HG02973 (cell line): ENCODE results near the gene MROH7.

Experiments used
- ATAC-seq: cut with Tn5 transposase; IDR thresholded peaks from one replicate; pipeline ENCODE4 v1.9.1; 2021; ENCODE audit warnings: moderate library complexity; ENCODE audit not compliant: unreplicated experiment

Gene MROH7

DNA sequence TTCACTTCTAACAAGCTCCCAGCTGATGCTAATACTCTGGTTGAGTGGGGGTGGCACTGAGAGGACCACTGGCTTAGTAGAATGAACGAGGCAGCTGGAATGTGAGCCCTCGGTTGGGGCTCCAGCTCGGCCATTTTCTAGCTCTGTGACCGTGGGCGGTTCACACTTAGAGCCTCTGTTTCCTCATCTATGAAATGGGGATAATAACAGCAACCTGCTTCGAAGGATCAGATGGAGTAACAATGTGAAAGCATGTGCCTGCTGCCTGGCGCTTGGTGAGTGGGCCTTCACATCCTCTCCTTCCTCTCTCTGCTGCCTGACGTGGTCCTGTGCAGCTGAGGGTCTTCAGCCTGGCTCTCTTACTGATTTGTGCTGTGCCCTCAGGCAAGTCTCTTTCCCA, 53.2 kb downstream of the MROH7 start:
- ATAC-seq = no peak

DNA sequence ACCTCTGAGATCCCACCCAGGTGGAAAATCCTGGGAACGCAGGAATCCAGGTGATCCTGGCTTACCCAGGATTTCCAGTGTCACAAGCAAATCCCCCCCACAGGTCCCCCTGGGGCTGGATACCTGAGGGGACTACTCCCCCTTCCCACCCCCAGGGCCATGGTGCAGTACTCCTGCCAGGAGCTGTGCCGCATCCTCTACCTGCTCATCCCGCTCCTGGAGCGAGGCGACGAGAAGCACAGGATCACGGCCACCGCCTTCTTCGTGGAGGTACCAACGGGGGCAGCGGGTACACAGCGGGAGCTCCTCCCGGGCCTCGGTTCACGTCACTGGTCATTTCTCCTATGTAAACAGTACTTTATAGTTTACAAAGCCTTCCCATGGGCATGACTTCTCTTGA, 53.6 kb downstream of the MROH7 start:
- no peak for ATAC-seq

DNA sequence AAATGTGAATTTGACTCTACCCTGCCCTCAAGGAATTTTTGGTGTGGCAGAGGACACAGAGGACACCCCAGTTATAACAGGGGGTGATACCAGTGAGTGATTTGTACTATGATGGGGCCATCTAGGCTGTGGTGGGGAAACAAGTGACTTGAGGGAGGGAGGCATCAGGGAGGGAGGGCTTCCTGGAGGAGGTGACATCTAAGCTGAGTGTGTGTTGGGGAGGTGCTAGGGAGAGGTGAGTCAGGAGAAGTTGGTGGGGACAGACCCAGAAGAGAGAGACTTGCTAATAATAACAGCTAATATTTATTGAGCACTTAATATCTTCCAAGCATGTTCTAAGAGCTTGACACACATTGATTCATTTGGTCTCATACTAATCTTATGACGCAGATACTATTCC, 54.2 kb downstream of the MROH7 start:
- ATAC-seq = no peak

DNA sequence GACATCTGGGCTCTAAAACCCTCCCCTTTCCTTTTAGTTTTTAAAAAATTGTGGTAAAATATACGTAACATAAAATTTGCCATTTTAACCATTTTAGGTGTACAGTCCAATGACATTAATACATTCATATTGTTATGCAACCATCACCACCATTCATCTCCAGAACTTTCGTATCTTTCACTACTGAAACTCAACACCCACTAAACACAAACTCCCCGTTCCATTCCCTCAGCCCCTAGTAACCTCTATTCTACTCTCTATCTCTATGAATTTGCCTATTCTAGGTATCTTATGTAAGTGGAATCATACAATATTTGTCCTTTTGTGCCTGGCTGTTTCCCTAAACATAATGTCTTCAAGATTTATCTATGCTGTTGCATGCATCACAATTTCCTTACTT, 54.7 kb downstream of the MROH7 start:
- ATAC-seq = no peak

DNA sequence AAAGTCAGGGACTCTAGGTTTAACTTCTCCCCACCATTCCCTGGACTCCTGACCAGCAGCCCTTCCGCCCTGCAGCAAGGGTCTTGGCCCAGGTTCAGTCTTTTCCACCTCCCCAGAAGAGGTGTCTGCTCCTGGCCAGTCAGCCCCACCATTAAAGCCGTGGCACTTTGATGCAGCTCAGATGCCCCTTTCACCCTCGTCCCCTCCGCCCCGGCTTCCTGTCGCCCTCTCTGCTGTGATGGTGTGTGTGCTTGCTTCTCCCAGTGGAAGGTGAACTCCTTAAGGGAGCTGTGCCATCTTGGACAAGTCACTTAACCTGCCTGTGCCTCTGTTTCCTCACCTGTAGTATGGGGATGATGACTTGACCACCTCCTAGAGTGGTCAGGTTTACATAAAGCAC, 56.3 kb downstream of the MROH7 start:
- no peak for ATAC-seq

DNA sequence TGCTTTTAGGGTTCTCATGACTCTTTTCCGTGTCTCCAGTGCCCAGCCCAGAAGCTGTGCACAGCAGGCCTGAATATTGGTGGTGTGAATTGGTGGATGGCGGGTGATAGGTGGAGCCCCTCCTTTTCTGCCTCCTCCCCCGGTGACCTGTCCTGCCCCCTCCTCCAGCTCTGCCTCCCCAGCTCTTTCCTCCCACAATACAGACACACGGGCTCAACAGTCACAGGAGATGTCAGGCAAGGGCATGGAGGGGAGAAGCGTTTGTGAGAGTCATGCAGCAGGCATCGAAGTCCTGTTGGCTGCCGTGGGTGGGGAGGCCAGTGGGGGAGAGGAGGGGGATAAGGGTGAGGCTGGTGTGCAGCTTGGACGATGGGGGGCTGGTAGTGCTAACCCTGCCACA, 56.8 kb downstream of the MROH7 start:
- no peak for ATAC-seq

DNA sequence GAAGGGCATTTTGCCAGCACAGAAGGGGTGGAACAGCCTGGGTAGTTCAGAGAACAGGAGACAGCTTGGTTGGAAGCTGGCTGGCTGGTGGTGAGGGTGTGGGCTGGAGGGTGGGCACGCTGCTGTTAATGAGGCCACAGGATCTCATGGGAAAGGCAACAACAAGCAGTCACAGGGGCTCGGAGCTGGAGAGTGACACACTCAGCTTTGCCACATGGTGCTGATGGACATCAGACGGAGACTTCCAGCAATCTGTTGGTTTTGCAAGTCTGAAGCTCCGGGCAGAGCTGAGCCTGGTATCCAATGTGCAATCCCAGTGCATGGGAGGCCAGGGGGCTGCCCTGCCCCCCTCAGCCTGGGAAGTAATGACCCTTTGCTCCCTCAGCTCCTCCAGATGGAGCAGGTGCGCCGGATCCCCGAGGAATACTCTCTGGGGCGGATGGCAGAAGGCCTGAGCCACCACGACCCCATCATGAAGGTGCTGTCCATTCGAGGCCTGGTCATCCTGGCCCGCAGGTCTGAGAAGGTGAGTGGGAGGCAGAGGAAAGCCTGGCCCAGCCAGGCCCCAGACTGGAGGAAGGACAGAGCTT, 58.4 kb downstream of the MROH7 start:
- no peak for ATAC-seq

DNA sequence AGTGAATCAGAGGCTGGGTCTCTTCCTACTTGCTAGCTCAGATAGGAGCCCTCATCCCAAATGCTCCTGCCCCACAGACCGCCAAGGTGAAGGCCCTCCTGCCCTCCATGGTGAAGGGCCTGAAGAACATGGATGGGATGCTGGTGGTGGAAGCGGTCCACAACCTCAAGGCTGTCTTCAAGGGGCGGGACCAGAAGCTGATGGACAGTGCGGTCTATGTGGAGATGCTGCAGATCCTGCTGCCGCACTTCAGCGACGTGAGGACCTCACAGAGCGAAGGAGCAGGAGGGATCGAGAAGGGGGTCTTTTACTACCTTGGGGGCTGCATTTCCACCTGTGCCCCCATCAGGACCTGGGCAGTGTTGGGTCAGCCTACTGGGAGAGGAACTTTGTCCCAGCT, 59.5 kb downstream of the MROH7 start:
- no peak for ATAC-seq

DNA sequence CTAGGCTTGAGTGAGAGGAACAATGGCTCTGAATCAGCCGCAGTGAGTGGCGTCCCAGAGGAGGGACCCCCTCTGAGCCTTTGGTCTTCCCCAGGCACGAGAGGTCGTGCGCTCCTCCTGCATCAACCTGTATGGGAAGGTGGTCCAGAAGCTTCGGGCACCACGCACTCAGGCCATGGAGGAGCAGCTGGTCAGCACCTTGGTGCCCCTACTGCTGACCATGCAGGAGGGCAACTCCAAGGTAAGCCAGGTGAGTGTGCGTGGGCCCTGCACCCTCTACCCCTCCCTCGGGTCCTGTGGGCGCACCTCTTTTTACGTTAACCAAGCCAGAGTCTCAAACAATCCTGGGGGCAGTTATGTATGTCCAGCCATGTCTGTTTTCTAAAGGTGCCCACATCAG, 60.4 kb downstream of the MROH7 start:
- ATAC-seq = no peak

DNA sequence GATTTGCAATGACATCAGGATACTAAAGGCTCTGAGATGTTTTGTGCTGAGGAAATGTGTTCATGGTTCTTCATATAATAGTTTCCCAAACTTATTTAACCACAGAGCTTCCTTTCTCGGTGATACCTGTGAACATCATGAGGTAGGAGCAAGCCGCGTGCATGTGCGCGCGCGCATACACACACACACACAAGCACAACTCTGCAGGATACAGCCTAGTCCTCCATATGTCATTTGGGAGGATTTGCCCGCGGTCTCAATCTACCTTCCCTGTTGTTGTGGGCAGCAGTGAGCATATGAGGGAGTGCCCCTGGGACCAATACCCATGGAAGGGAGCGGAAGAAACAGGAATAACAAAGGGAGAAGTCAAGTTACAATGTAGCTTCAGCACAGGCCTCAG, 61.9 kb downstream of the MROH7 start:
- no peak for ATAC-seq

DNA sequence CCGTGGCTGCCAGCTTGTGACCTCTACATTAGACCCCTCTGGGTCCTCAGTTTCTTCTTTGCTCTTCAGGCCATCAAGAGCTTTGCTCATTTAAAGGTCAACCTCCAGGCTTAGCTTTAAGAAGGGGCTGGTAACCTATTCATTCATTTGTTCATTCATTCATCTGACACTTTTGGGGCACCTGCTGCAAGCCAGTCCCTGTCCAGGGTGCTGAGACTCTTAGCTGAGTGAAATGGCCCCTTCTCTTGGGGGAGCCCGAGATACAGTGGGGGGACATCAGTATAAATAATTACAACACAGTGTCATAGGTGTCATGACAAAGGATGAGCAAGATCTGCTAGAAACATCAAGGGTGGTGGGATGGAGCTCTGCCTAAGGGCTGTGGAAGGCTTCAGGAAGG, 63.6 kb downstream of the MROH7 start:
- ATAC-seq = no peak

DNA sequence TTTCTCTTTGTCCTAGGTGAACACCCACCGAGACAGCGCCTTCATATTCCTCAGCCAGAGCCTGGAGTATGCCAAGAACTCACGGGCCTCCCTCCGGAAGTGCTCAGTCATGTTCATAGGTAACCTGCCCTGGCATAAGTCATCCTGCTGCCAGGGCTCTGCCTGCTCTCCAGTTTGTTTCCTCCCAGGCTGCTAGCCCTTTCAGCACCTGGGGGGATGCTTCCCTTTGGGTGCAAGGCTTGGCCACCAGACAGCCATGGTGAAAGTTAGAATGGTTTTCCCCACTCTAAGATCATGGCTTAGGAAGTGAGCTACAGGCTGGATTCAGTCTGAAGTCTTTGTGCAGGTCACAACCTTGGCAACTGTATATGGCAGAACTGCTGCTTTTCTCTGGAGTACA, 64.8 kb downstream of the MROH7 start:
- ATAC-seq = no peak

DNA sequence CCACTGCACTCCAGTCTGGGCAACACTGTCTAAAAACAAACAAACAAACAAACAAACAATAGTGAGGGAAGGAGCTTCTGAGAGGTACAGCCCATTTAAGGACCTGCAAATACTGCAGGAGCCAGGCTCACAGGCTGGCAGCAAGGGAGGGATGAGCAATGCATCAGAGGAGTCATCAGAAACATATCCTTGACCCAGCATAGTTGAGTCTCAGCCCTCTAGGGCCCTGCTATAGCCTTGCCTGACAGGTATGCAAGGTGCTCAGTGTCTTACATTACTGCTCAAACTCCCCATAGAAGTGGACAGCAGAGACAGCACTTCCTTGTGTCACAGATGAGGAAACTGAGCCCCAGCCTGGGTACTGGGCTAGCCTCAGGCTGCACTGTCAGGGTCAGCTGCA, 66.8 kb downstream of the MROH7 start:
- no peak for ATAC-seq

DNA sequence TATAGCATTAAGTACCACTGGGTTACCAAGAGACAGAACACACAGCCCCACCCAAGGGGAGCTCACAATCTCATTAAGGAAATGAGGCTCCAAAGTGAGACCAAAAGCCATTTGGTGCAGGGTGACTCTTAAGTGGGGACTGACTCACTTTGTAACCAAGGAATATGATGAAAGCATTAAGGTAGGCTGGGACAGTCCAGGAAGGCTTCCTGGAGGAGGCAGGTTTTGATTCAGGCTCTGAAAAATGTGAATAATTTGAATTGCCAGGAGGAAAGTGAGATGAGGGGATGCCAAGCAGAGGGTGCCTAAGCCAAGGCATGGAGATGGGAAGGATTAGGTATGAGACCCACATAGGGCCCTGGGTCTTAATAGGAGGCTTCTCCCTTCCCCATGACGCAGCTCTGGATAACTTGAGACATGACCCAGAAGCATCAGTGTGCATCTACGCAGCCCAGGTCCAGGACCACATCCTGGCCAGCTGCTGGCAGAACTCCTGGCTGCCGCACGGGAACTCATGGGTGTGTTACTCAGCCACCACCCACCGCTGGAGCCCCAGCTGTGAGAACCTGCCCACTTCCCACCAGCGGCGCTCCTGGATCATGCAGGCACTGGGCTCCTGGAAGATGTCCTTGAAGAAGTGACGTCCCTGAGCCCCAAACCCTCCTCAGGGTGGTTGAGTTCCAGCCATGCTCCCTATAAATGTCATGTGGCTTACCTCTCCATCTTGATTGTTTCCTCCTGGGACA, 68.1 kb downstream of the MROH7 start:
- no peak for ATAC-seq

DNA sequence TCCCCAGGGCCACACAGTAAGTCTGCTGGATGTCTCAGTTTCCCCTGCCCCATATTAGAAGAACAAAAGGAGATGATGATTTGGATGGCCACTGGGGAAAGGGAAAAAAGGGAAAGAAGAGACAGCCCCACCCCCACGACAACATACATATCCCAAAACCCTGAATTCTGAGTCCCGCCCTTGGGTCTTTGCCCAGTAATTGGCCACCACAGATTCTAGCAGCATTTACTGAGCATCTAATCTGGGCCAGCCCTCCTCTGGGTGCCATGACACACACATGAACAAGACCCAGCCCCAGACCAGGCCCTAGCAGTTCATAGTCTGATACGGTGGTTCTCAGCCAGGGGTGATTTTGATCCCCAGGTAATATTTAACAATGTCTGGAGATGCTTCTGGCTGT, 68.8 kb downstream of the MROH7 start:
- ATAC-seq = no peak

DNA sequence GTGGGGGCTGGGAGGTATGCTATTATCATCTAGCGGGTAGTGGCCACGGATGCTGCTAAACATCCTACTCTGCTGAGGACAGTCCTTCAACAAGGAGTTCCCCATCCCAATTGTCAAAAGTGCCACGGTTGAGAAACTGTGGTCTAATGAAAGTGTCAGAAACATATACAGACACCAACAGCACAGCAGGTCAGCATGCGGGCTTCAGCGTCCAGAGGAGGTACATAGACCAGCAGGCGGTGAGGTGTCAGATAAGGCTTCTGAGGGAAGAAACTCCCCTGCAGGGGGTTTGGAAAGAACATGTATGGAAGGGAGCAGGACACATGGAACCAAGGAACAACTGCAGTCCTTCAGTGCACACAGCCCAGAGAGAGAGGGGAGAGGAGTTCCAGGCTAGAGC, 69.3 kb downstream of the MROH7 start:
- no peak for ATAC-seq

DNA sequence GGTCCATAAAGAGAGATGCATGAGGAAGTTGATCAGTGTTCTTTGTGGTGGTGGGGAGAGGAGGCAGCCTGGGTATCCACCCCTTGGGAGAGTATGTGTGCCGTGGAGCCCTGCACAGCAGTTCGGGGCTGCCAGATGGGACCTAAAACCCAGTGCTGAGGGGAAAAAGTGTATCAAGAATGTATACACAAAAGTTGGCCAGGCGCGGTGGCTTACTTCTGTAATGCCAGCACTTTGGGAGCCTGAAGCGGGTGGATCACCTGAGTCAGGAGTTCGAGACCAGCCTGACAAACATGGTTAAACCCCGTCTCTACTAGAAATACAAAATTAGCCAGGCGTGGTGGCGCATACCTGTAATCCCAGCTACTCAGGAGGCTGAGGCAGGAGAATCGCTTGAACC, 70.0 kb downstream of the MROH7 start:
- ATAC-seq = no peak

DNA sequence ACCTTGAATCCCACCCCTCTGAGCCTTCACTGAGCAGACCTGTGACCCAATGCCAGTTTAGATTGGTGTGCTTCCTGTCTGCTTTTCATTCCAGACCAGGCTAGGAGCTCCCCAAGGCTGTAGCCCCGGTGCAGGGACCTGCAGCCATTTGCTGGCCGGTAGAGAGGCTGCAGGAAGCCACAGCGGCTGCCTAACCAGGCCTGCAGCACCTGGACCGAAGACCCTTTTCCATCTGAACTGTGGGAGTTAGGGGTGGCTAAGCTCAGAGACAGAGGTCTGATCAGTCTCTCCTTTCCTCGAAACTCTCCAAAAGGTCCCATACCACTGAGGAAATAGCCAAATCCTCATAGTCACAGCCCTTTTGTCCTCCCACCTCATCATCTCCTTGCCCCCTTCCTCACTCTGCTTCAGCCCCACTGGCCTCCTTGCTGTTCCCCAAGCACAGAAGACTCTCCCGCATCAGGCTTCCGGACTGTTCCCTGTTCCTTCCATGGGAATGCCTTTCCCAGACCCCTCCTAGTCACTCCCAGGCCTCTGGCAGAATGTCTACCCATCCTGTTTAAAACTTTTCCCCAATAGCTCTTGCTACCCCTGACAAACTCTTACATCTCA, 73.4 kb downstream of the MROH7 start:
- no peak for ATAC-seq

DNA sequence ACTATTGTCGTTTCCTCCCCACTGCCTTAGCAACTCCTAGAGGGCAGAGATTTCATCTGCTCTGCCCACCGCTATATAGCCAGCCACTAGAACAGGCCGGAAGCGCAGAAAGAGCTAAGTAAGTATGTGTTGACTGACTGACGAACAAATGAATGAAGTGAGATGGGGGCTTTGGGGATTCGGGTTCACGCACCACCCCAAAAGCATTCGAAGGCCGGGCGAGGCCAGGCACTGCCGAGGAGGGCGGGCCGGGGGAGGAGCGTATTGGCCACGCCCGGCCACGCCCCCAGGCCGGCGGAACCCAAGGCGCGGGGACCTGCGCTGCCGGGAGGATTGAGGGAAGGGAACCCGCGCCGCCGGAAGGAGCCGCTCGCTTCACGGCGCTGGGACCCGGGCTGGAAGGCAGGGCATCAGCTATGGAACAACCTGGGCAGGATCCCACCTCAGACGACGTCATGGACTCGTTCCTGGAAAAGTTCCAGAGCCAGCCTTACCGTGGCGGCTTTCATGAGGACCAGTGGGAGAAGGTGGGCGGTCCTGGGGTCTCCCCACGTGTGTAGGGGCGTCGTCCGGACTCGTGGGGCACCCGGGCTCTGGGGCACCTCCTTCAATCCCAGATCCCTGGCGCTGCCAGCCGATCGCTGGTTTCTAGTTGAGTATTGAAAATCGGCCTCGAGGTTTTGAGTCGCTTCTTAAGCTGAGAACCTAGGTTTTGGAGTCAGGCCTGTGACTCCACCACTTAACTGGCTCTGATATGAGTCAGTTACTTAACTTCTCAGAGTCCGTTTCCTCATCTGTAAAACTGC, 74.1 kb downstream of the MROH7 start, which contains the start of gene TTC4:
TSS of gene TTC4 (plus strand) at position 369 of the 806 bp plus-strand sequence. CDS start at position 417, 48 bp downstream.
- ATAC-seq = peak; percentile 96

DNA sequence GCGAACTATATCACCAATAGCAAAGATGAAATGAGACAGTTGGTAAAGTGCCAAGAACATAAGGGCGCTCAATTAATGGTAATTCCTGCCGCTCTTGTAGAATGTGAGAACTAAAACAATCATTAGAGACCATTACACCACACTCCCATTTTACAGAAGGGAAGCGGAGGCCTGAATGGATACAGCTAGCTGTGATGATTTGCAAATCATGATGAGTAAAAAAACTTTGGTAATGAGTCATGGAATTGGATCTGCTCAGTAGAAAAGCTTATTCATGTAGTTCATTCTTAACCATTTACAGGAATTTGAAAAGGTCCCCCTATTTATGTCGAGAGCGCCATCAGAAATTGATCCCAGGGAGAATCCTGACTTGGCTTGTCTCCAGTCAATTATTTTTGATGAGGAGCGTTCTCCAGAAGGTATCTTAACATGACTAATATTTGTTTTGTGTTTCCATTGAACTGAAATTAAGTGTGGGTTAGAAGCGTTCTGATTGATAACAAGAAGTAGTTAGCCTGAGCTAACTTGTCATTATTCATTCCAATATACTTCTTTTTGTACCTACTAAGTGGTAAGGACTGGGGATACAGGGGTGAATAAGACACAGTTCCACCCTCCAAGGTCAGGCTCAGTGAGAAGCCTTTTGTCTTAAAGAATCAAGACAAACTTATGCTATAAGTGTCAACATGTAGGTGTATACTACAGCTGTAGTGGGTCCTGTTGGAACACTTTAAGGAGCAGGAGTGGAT, 74.9 kb downstream of the MROH7 start:
- ATAC-seq = no peak

DNA sequence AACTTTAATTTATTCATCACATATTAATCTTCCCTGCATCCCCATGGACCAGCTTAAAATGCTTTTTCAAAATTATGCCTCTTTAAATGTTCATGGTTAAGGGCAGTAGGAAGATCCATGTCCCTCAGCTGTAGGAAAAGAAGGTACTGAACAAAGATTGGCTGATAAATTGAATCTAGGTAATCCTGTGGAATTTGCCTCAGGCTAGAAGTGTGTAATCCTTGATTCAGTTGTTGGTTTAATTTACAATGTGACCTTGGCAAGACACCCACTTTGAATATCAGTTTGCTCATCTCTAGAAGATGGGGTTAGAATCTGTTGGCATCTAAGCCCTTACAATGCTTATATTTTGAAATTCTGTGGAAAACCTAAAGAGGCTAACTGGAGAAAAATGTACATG, 80.1 kb downstream of the MROH7 start:
- ATAC-seq = no peak
